T follicular helper cell (primary cell): Measurements from ENCODE around the gene MICA.
"Not testable (repeated sequence)": the region's sequence is repeated elsewhere in the genome, so short reads cannot be mapped to it uniquely, and the experiment has no call there.

Experiments
- DNase-seq: peaks from one replicate; pipeline ENCODE4 v3.0.0-alpha.2; 2020; ENCODE audit warnings: low read depth

The MICA gene

GRCh38 chr6:31412506-31412905, 9.1 kb downstream of the MICA start:
- DNase-seq: no peak

- DNase-seq: not testable (repeated sequence)
Observed at GRCh38 chr6:31414148-31414770, 10.9 kb downstream of the MICA start.

- DNase-seq: no peak
Observed at GRCh38 chr6:31414771-31415265, 11.4 kb downstream of the MICA start.

GRCh38 chr6:31416394-31417014, 13.1 kb downstream of the MICA start:
- no peak for DNase-seq

GRCh38 chr6:31418251-31418650, 14.9 kb downstream of the MICA start:
- DNase-seq: no peak

- no peak for DNase-seq
Observed at GRCh38 chr6:31419842-31420241, 16.4 kb downstream of the MICA start.

GRCh38 chr6:31420546-31420945, 17.2 kb downstream of the MICA start:
- DNase-seq: no peak

GRCh38 chr6:31422587-31422986, 19.2 kb downstream of the MICA start:
- no peak for DNase-seq

GRCh38 chr6:31423550-31423949, 20.2 kb downstream of the MICA start:
- no peak for DNase-seq

- no peak for DNase-seq
Observed at GRCh38 chr6:31426395-31427354, 23.3 kb downstream of the MICA start.

- no peak for DNase-seq
Observed at GRCh38 chr6:31430449-31430848, 27.1 kb downstream of the MICA start.

GRCh38 chr6:31435051-31435450, 31.7 kb downstream of the MICA start:
- not testable (repeated sequence) for DNase-seq

- no peak for DNase-seq
Observed at GRCh38 chr6:31438222-31438621, 34.8 kb downstream of the MICA start.

GRCh38 chr6:31438677-31439076, 35.3 kb downstream of the MICA start:
- no peak for DNase-seq

- DNase-seq: peak; percentile 70
Observed at GRCh38 chr6:31441365-31442267, 38.2 kb downstream of the MICA start.

GRCh38 chr6:31446481-31446880, 43.1 kb downstream of the MICA start:
- no peak for DNase-seq

- DNase-seq: not testable (repeated sequence)
Observed at GRCh38 chr6:31446999-31447789, 43.8 kb downstream of the MICA start.

- no peak for DNase-seq
Observed at GRCh38 chr6:31450751-31451150, 47.4 kb downstream of the MICA start.

- no peak for DNase-seq
Observed at GRCh38 chr6:31452859-31453258, 49.5 kb downstream of the MICA start.

- no peak for DNase-seq
Observed at GRCh38 chr6:31453259-31453658, 49.9 kb downstream of the MICA start.

- DNase-seq: not testable (repeated sequence)
Observed at GRCh38 chr6:31459864-31460263, 56.5 kb downstream of the MICA start.
